Hepatocyte (in vitro differentiated cells): Measurements from ENCODE around the gene KLF13. TPM values are rescaled to one million over a fixed set of nuclear protein-coding genes. Genes with fewer than 3 reads are reported as not detected.

Experiments
- DNase-seq: peaks from one replicate; pipeline ENCODE4 v3.0.0-alpha.2; 2016; ENCODE audit warnings: low spot score
- H2AFZ ChIP-seq: fragments of 200-600 bp; sonication (generic); 2 replicates; pipeline ENCODE4 v1.6.0; 2016; ENCODE audit warnings: antibody characterized with exemption, mild to moderate bottlenecking
- H3K27ac ChIP-seq: fragments of 200-600 bp; sonication (generic); 2 replicates; pipeline ENCODE4 v1.5.1; 2016; ENCODE audit warnings: mild to moderate bottlenecking
- H3K27me3 ChIP-seq: fragments of 200-600 bp; sonication (generic); 2 replicates; pipeline ENCODE4 v1.6.1; 2016
- H3K36me3 ChIP-seq: fragments of 200-600 bp; sonication (generic); replicated peaks from 2 replicates; pipeline ENCODE4 v1.5.1; 2016; ENCODE audit warnings: low read depth; ENCODE audit not compliant: insufficient read depth
- H3K4me1 ChIP-seq: fragments of 200-600 bp; sonication (generic); 2 replicates; pipeline ENCODE4 v1.5.1; 2016; ENCODE audit warnings: mild to moderate bottlenecking, moderate library complexity; ENCODE audit not compliant: insufficient read depth
- H3K4me2 ChIP-seq: fragments of 200-600 bp; sonication (generic); 2 replicates; pipeline ENCODE4 v1.6.0; 2016
- H3K4me3 ChIP-seq: fragments of 200-600 bp; sonication (generic); 2 replicates; pipeline ENCODE4 v1.5.1; 2016; ENCODE audit warnings: mild to moderate bottlenecking
- H3K79me2 ChIP-seq: fragments of 200-600 bp; sonication (generic); 2 replicates; pipeline ENCODE4 v1.6.0; 2017; ENCODE audit warnings: mild to moderate bottlenecking
- H3K9me2 ChIP-seq: fragments of 200-600 bp; sonication (generic); replicated peaks from 2 replicates; pipeline ENCODE4 v1.6.0; 2017; ENCODE audit warnings: mild to moderate bottlenecking; ENCODE audit not compliant: insufficient read depth
- H3K9me3 ChIP-seq: fragments of 200-600 bp; sonication (generic); 2 replicates; pipeline ENCODE4 v1.5.1; 2016; ENCODE audit warnings: low read depth, mild to moderate bottlenecking
- H4K20me1 ChIP-seq: fragments of 200-600 bp; sonication (generic); 2 replicates; pipeline ENCODE4 v1.6.0; 2016; ENCODE audit warnings: mild to moderate bottlenecking; ENCODE audit not compliant: insufficient read depth, poor library complexity, severe bottlenecking
- EZH2 ChIP-seq: fragments of 200-600 bp; sonication (generic); IDR thresholded peaks from 2 replicates; pipeline ENCODE4 v1.6.1; 2016; ENCODE audit warnings: antibody characterized with exemption, mild to moderate bottlenecking, borderline replicate concordance
- EZH2phosphoT487 ChIP-seq: fragments of 200-600 bp; sonication (generic); IDR thresholded peaks from one replicate; pipeline ENCODE4 v1.6.1; 2018; ENCODE audit warnings: antibody characterized with exemption, mild to moderate bottlenecking, low read depth, moderate library complexity; ENCODE audit not compliant: unreplicated experiment, severe bottlenecking
- WGBS: methylation state at CpG from one replicate; pipeline ENCODE4 v1.1.6; 2016; ENCODE audit warnings: low lambda C conversion rate; ENCODE audit errors: missing lambda C conversion rate; 5-methylcytosine and 5-hydroxymethylcytosine counted together
- polyA plus RNA-seq: library from polyadenylated mRNA; unstranded; fragments of >200 nt; fragmentation: Nextera tagmentation; extraction: Ambion mirVana; gene quantifications from 2 replicates; pipeline ENCODE4 v1.2.1, GENCODE V29; 2016
- total RNA-seq: library from RNA; depleted of rRNA; stranded (reverse); fragments of >200 nt; gene quantifications from 2 replicates; pipeline ENCODE4 v1.2.3, GENCODE V29; 2014
- TF ChIP-seq, protein P1 (sequence below): fragments of 200-600 bp; sonication (generic); IDR thresholded peaks from 2 replicates; pipeline ENCODE4 v1.5.1; 2016; ENCODE audit warnings: antibody characterized with exemption, mild to moderate bottlenecking; ENCODE audit not compliant: poor library complexity

KLF13 gene
- total and polyA plus RNA-seq, 2 experiments from 2014 or later, result 32.7 to 51.2 TPM

DNA sequence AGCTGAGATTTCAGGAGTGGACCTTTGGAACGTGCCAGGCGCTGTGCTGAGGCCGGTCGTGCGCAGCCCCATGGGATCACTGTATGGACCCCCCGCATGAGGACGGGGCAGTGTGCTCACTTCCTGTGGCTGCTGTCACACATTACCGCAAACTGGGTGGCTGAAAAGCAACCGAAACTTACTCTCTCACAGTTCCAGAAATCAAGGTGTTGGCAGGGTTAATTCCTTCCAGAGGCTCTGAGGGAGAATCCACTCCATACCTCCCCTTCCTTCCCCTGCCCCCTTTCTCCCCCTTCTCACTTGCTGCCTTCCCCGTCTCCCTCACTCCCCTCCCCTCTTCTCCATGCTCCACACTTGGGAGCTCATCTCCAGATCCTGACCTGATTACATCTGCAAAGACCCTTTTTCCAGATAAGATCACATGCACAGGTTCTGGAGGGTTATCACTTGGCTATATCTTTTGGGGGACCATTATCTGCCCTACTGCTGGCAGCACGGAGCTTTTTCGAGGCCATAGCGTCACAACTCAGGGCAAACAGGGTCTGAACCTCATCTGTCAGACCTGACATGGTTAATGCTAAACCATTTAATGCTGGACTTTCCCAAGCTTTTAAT, 41.2 kb downstream of the KLF13 start:
- Histone ChIP-seq H3K36me3 (no peaks in the 10 kb centered on the region), H3K9me2 (no peaks in the 10 kb centered on the region), H3K4me2 (no peak overlapping the region), H2AFZ (no peak overlapping the region), H3K4me3 (no peak overlapping the region), H3K9me3 (no peaks in the 10 kb centered on the region), H3K79me2 (peaks cover 82% of the 10 kb centered on the region), H3K4me1 (peaks cover 35% of the 10 kb centered on the region), H3K27me3 (no peaks in the 10 kb centered on the region), H3K27ac (peak overlapping the region; percentile 19), H4K20me1 (peaks cover 19% of the 10 kb centered on the region)
- WGBS, result 71% methylated on average over 12 of the region's 13 CpGs
- TF ChIP-seq EZH2 (no peak), EZH2phosphoT487 (no peak)
- TF ChIP-seq, protein P1, sequence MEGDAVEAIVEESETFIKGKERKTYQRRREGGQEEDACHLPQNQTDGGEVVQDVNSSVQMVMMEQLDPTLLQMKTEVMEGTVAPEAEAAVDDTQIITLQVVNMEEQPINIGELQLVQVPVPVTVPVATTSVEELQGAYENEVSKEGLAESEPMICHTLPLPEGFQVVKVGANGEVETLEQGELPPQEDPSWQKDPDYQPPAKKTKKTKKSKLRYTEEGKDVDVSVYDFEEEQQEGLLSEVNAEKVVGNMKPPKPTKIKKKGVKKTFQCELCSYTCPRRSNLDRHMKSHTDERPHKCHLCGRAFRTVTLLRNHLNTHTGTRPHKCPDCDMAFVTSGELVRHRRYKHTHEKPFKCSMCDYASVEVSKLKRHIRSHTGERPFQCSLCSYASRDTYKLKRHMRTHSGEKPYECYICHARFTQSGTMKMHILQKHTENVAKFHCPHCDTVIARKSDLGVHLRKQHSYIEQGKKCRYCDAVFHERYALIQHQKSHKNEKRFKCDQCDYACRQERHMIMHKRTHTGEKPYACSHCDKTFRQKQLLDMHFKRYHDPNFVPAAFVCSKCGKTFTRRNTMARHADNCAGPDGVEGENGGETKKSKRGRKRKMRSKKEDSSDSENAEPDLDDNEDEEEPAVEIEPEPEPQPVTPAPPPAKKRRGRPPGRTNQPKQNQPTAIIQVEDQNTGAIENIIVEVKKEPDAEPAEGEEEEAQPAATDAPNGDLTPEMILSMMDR, result no peak
- no peak for DNase-seq

DNA sequence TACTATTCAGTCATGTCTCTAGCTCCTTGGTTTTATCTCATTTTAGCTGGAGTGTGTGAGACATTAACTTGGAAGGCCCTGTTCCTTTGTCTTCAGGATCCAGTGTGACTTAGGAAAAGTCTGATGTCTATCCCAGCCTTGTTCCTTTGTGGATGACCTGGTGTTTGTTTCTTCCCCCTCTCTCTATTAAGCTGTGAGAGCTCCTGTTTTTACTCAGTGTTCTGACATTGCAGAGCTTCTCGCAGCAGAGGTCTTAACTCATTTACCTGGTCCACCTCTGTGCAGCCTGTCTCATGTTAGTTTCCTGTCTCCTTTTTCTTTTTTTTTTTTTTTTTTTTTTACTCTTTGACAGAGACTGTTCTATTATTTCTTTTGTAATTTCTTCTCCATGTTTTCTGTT, 43.1 kb downstream of the KLF13 start:
- no peak overlapping the region for H3K4me3 ChIP-seq
- no peak overlapping the region for H2AFZ ChIP-seq
- no peaks in the 10 kb centered on the region for H3K27me3 ChIP-seq
- WGBS, result 72% methylated on average over 1 of the region's 1 CpG
- no peaks in the 10 kb centered on the region for H3K9me2 ChIP-seq
- TF ChIP-seq EZH2phosphoT487 (no peak), EZH2 (no peak)
- TF ChIP-seq, protein P1, result no peak
- H3K4me1 ChIP-seq, result peaks cover 21% of the 10 kb centered on the region
- H3K36me3 ChIP-seq, result no peaks in the 10 kb centered on the region
- no peaks in the 10 kb centered on the region for H3K9me3 ChIP-seq
- no peak overlapping the region for H3K4me2 ChIP-seq
- peaks cover 6% of the 10 kb centered on the region for H4K20me1 ChIP-seq
- DNase-seq, result no peak
- H3K79me2 ChIP-seq, result peaks cover 73% of the 10 kb centered on the region
- peak overlapping the region; percentile 34 for H3K27ac ChIP-seq

DNA sequence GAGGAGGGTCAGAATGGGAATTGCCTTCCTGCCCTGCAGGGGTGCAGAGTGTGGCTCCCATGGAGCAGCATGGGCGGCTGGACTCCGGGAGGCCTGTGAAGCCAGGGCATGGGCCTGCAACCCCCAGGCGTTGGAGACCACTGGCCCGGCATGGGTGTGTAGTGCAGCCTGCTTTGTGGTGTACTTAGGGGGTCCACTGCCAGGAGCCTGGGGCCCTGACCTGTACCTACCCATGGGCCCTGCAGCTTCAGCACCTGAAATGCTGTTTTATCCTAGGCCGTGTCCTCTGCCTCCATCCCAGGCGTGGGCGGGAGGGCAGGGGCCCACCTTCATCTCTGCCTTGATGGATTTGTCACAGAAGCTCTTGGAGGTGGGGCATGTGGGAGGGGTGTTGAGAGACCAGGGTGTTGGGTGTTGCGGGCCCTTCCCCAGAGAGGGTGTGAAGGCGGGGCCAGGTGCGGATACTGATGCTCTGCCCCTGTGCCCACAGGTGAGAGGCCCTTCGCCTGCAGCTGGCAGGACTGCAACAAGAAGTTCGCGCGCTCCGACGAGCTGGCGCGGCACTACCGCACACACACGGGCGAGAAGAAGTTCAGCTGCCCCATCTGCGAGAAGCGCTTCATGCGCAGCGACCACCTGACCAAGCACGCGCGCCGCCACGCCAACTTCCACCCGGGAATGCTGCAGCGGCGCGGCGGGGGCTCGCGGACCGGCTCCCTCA, 45.0 kb downstream of the KLF13 start:
- Histone ChIP-seq H3K4me2 (no peak overlapping the region), H3K9me2 (no peaks in the 10 kb centered on the region), H2AFZ (no peak overlapping the region), H3K27me3 (no peaks in the 10 kb centered on the region), H3K79me2 (peaks cover 60% of the 10 kb centered on the region), H3K4me3 (no peak overlapping the region), H3K27ac (no peak overlapping the region), H3K9me3 (no peaks in the 10 kb centered on the region), H3K4me1 (peaks cover 9% of the 10 kb centered on the region), H3K36me3 (no peaks in the 10 kb centered on the region), H4K20me1 (peaks cover 5% of the 10 kb centered on the region)
- DNase-seq, result no peak
- 97% methylated on average over 37 of the region's 38 CpGs for WGBS
- no peak for TF ChIP-seq EZH2

DNA sequence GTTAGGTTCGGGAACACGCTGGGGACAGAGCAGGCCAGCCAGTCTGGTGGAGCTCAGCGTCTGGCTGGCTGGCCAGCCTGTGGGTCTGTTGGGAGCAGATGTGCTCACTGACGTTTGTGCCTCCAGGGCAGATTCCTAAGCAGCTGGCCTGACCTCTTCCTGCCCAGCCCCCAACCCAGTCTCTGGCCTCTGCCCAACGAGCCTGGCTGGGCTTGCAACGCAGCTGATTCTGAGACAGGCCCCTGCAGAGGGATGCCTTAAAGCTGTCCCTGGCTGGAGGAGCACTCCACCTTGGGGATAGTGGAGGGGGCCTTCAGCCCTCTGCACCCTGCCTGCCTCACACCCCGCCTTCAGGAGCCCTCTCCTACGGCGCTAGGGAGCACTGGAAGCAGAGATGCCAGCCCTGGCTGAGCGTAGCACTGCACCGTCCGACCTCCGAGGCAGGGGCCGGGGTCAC, 46.0 kb downstream of the KLF13 start:
- TF ChIP-seq EZH2phosphoT487 (no peak), EZH2 (no peak)
- TF ChIP-seq, protein P1, result no peak
- Histone ChIP-seq H3K9me2 (no peaks in the 10 kb centered on the region), H3K4me1 (peaks cover 6% of the 10 kb centered on the region), H3K27me3 (no peaks in the 10 kb centered on the region), H3K4me2 (no peak overlapping the region), H3K27ac (peak overlapping the region; percentile 51), H4K20me1 (peaks cover 4% of the 10 kb centered on the region), H3K4me3 (no peak overlapping the region), H3K36me3 (no peaks in the 10 kb centered on the region), H3K9me3 (no peaks in the 10 kb centered on the region), H3K79me2 (peaks cover 51% of the 10 kb centered on the region), H2AFZ (no peak overlapping the region)
- peak; percentile 43 for DNase-seq
- 67% methylated on average over 14 of the region's 14 CpGs for WGBS
